COLO668 (cell line): ENCODE results near the gene CTTN.
A peak's percentile ranks its signal among the peaks of the same experiment; 100 is the strongest.

Source experiments
- DNase-seq: peaks from one replicate; lab custom pipeline; 2025; ENCODE audit not compliant: unreplicated experiment; lab: John Stamatoyannopoulos, UW

The CTTN gene

DNA sequence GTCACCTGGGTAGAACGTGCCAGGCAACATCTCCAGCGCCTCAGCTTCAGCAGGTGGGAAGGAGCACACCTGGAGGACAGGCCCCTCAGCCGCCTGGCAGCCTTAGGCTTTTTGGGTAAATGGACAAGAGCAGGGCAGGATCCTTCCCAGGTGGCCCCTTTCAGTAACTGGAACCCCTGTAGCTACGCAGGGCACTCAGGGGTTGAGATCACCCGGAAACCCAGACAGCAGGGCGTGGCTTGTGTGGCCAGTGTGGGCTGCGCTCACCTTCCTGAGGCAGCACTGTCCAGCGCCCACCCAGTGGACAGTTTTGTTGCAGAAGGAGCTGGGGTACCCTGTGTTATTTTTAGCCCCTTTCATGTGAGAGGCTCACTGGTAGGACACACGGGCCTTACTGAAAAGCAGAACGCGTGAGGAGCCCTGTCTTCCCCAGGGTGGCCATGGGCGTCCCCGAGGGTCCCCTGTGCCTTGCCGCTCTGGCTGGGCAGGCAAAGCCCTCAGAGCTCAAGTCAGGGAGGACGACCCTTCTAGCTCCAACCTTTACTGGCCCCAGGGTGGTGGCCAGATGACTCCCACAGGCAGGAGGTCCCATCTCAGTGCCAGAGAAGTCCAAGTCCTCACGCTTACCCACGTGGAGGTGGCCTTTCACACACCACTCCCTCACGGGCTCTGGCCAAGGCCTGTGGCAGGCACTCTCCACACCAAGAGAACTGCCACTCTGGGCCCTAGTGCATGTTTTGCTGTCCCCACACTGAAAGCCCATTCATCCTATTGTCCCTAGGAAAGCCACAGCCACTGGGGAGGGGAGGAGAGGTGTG lies 75.8 kb downstream of the CTTN start:
- DNase-seq, result no peak

GRCh38 chr11:70474710-70475109 lies 76.4 kb downstream of the CTTN start:
- DNase-seq, result no peak

- DNase-seq, result no peak
These were observed 78.3 kb downstream of the CTTN start for GRCh38 chr11:70476669-70477068.

DNA sequence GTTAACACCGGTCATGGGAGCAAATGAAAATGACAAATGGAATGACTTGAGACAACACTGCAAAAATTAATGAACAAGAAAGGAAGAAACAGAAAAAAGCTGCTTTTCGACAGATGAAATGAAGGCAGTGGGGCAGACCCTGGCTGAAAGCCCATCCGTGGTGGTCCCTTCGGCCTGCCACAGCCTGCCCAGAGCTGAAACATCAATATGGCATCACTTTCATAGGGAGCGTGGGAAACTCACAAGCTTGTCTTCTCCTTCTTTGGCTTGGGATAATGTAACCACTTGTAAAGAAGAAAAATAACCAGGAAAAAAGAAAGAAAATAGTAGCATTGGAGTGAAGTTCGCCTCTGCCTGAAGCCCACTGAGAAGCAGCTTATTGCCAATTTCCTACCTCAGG lies 78.8 kb downstream of the CTTN start:
- DNase-seq, result no peak

DNA sequence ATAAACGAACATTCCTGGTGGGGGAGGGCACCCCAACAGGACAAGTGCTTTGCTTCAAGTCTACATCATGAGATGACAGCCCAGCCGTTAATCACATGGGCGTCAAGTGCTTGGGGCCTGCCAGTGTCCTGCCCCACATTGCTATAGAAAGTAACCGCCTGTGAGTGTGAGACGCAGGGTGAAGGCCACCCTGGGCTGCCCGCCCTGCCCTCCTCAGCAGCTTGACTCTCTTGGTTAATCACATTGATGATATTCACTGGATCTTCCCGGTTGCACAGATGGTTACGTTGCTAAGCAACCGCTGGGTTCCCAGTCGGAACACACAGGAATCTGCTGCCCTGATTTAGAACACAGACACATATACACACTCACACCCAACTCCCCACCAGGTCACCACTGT lies 79.3 kb downstream of the CTTN start:
- peak; percentile 12 for DNase-seq

DNA sequence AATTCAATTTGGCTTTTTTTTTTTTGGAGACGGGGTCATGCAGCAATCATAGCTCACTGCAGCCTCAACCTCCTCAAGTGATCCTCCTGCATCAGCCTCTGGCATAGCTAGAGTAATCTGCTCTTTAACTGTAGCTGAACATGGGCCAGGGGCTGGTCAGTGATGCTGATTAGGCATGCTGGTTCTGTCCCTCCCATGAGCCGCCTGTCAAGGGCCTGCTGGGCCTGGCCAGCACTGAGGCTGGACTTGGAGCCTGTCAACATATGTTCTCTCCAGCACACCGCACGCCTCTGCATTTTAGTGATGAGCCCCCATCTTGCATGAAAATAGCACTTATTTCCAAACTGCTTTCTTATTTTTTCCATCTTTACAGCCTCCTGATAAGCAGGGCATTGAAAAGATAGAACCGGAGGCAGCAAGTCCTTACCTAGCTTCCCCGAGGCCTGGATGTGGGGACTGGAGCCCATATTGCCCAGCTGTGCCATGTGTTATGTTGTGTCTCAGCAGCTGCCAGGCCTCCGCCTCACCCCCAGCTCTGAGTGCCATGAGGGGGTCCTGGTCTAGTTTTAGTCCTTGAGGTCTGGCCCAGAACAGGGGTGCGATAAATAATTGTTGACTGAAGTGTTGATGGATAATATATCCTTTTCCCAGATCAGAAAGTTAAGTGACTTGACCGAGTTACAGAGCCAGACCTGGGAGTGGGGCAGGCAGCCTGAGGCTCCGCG lies 80.0 kb downstream of the CTTN start:
- no peak for DNase-seq

DNA sequence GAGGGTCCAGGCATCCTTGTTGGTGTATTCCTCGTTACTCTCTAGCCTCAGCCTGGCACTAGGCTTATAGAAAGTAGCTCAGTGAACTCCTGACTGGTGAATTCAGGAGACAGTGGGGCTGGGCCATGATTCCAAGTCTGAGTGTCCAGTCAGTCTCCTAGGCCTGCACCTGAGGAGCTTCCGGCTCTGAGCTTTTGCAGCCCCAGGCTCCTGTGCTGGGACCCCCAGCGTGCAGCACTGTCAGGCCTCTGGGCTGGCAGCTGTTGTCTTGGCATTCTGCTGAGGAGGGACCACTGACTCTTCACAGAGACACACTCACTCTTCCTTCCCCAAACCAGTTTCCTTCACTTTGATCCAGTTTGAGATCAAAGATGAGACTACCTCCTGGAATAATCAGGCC lies 82.4 kb downstream of the CTTN start:
- DNase-seq, result no peak

- no peak for DNase-seq
These were observed 83.5 kb downstream of the CTTN start for GRCh38 chr11:70481625-70482528.

DNA sequence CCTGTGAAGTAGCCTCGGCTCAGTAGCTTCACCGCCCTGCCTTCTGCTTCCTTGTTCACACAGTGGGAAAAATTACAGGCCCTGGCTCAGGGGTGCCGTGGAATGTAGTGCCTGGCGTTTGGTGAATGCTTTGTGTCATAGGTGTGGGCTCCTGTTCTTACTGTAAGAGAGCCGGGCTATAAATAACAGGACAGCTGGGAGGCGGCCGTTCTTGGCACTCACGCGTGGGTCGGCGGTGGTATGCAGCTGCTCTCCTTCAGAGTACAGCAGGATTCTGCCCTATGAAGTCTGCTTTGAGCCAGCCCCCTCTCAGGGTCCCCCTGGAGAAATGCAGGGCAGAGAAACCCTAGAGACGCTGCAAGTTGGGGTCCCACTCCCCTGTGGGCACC lies 84.2 kb downstream of the CTTN start:
- no peak for DNase-seq

- no peak for DNase-seq
These were observed 84.9 kb downstream of the CTTN start for GRCh38 chr11:70483077-70483861.

DNA sequence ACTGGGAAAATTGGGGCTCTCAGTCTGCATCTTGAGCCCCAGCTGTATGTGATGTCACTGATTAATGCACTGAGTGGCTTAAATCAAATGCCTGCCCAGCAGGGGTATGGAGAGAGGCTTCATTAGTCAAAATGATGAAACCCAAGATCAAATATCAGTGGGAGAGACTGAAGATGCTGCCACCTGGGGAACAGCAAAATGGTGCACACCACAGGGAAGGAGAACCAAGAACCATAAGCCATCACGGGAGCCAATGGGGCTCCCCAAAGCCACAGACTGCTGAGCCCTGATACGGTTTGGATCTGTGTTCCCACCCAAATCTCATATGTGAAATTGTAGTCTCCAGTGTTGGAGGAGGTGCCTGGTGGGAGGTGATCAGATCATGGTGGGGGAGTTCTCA lies 85.6 kb downstream of the CTTN start:
- no peak for DNase-seq

GRCh38 chr11:70485326-70486025 lies 87.1 kb downstream of the CTTN start:
- no peak for DNase-seq

- no peak for DNase-seq
These were observed 87.7 kb downstream of the CTTN start for GRCh38 chr11:70486026-70486415.
